A549 (cell line): Measurements from ENCODE around the gene BCCIP.

Experiments
- CTCF ChIP-seq: fragments of >200 bp; sonication (Bioruptor Twin); formaldehyde crosslinking; IDR thresholded peaks from 3 replicates; pipeline ENCODE4 v1.5.1; 2016
- EP300 ChIP-seq, 2 experiments: fragments of >200 bp; sonication (Bioruptor Twin); formaldehyde crosslinking; IDR thresholded peaks; 2 replicates in 1 of 2; 3 replicates in 1 of 2; pipeline ENCODE4 v1.6.1; 2016 to 2017
- PBX3 ChIP-seq: IDR thresholded peaks from 2 replicates; pipeline ENCODE4 v1.6.1; 2012
- RARB ChIP-seq: fragments of 250-450 bp; sonication (Bioruptor Pico); IDR thresholded peaks from 2 replicates; pipeline ENCODE4 v1.8.0; 2021; ENCODE audit warnings: mild to moderate bottlenecking, moderate library complexity
- RCOR1 ChIP-seq: fragments of 150-350 bp; IDR thresholded peaks from 2 replicates; pipeline ENCODE4 v1.6.1; 2014; ENCODE audit warnings: antibody characterized with exemption, low read length, low read depth
- SMC3 ChIP-seq: fragments of >200 bp; sonication (Bioruptor Twin); formaldehyde crosslinking; IDR thresholded peaks from 3 replicates; pipeline ENCODE4 v1.6.1; 2018; ENCODE audit warnings: inconsistent platforms
- USF2 ChIP-seq: fragments of 450-650 bp; IDR thresholded peaks from 2 replicates; pipeline ENCODE4 v1.6.1; 2014; ENCODE audit warnings: antibody characterized with exemption

GRCh38 chr10:125852487-125852886 is 29.1 kb downstream of the BCCIP start:
- no peak for TF ChIP-seq RARB (CRISPR knock-in tag)
- TF ChIP-seq RCOR1 = no peak
- TF ChIP-seq CTCF = no peak
- TF ChIP-seq PBX3 = no peak
- TF ChIP-seq EP300 (IDR thresholded peaks at IDR 0.05) = no peak
- no peak for TF ChIP-seq SMC3
- no peak for TF ChIP-seq USF2
